Fibroblast of the conjunctiva (primary cell): ENCODE data around the gene SUV39H2.
"Not testable (repeated sequence)": the region's sequence is repeated elsewhere in the genome, so short reads cannot be mapped to it uniquely, and the experiment has no call there.

Source experiments
- DNase-seq: peaks from one replicate; pipeline ENCODE4 v3.0.0-alpha.2; 2010; ENCODE audit warnings: low read depth

SUV39H2 gene

DNA sequence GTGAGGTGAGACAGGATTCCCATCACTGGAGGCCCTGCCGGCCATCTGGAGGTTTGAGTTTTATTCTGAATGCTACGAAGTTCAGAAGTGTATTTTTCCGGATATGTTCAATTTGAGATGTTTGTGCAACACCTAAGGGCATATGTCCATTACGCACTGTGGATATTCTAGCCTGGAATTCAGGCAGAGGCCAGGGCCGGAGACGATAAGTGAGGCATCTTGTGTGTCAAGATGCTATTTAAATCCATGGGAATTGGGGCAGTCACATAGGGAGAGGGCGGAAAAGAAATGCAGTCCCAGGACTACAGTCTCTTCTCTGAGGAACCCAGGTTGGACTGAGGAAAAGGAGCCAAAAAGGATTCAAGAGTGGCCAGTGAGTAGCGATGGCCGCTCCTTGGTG lies 1.9 kb upstream of the SUV39H2 start:
- no peak for DNase-seq

DNA sequence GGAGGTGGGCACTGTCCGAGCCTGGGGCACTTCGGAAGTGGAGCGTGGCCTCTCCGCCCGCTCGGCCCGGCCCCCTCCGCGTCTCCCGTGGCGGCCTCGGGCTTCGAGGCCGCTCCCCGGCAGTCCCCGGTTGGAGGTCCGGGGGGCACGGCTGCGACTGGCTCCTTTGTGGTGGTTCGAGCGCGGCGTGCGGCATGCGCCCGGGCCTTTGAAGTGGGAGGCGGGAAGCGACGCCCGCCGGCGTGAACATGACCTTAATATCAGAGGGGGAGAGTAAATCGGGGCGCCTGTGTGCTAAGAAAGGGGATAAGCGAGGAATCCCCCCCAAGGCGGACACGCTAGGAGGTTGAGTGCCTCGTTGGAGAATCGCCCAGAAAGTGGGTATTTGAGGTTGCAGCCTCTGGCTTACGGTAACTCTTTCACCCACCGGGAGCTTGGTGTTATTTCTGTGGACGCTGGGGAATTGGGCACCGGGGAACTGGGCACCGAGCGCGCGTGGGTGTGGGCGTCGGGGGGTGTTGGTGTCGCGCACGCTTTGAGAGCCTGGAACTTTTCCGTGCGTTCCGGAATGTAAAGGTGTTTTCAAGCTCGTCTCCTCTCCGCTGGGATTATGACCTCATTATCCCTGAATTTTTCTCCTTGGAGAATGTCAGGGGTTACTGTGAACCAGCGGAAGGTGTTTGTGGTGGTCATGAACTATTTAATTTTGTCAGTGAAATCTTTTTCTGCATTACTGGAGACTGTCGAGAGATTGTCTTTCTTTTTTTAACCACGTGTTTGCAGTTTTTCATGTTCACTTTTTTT lies 660 bp downstream of the SUV39H2 start:
- no peak for DNase-seq

DNA sequence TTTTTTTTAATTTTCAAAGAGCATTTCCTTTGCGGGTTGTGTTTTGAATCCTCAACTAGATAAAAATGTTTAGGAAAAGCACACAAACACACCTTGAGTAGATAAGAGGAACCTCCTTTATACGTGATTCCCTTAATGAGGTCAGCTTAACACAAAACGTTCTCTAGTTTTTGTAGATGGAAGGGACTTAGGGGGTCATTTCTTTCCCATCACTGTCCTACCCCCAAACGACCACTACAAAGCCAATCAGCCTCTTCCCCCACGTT lies 1.2 kb downstream of the SUV39H2 start:
- no peak for DNase-seq

DNA sequence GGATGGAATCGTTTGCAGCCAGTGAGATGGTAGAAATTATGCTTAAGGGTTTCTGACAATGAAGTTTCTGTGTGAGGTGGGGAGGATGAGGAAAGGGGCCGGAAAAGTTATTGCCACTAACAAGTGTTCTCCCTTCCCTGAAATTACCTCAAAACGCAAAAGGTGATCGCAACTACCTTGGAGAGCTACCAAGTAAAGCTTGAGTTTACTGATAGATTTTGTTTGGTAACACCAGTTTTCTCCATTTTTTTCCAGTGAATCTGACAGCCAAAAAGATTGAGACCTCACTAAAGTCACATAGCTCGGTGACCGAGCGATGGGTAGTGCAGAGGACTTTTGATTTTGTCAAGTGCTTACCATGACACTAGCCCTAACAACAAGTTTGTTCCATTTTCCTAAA lies 1.6 kb downstream of the SUV39H2 start:
- no peak for DNase-seq

DNA sequence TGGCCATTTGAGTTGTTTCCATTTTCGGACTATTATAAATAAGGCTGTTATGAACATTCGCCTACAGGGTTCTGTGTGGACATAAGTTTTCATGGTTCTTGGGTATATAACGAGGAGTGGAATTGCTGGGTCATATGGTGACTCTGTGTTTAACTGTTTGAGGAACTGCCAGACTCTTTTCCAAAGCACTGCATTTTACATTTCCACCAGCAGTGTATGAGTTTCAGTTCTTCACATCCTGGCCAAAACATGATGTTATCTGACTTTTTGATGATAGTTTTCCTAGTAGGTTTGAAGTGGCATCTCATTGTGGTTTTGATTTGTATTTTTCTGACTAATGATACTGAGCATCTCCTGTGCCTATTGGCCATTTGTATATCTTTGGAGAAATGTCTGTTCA lies 5.4 kb downstream of the SUV39H2 start:
- DNase-seq: no peak

DNA sequence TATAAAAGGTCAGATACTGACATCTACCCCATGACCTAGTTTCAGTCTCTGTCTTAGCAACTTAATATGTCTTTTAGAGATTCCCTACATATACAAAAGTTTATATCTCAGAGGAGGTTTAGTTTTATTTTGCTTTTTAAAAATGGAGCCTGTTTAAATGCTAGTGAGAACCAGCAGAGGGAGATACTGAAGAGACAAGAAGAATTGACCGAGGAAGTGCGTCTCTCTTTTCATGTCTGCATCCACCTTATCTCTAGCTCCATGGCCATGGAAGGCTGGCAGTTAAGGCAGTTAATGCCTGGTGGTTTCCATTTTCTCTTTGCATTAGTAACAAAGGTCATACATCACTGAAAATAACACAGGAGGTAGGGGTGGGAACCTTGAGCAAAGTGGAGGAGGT lies 10.7 kb downstream of the SUV39H2 start:
- DNase-seq: no peak

DNA sequence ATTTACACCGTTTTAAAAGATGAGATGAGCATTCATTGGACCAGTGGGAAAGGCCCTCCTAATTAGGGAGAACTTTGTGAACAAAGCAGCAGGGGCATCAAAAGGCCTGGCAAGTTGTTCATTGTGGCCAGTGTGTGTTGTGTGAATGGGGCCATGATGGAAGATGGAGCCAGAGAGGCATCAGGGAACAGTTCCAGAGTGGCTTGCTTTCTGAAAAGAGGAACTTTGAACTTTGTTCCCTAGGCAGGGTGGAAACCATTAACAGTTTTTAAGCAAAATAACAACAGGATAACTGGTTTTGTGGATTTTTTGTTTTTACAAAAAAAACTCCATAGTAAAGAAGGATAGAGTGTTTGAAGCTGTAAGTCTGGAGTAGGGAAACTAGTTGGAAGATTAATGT lies 12.5 kb downstream of the SUV39H2 start:
- DNase-seq: no peak

DNA sequence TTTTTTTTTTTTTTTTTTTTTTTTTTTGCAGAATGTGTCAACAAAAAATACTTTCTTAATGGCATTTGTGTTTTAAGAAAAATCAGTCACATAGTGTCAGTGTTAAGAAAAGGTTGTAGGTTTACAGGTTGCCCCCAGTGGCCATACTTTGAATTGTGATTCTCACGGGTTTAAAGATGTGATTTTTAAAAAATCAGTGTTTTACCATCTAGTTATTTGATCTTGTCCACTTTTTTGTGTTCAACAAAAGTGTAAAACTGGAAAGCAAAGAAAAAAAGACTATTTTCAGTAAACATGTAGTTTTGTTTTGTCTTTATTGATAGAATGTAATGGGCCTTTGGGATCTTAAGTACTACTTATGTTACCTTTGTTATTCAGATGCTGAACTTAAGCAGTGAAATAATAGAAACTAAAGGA lies 25.7 kb downstream of the SUV39H2 start:
- DNase-seq: peak; percentile 8

DNA sequence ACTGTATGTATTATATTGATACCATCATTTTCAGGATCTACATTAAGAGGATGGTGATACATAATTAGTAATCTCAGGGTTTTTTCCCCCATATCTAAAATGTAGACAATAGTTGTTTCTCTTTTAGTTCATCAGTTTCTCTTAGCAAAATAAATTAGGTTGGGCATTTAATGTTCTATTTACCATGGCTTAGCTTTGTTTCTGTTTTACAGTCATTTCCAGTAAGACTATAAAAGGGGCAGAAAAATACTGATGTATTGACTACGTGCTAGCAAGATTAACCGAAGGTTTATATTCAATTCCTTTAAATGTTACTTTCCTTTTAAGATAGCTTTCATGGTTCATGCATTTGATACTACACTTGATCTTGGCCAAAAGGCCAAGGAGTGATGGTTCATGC lies 26.2 kb downstream of the SUV39H2 start:
- DNase-seq: no peak

DNA sequence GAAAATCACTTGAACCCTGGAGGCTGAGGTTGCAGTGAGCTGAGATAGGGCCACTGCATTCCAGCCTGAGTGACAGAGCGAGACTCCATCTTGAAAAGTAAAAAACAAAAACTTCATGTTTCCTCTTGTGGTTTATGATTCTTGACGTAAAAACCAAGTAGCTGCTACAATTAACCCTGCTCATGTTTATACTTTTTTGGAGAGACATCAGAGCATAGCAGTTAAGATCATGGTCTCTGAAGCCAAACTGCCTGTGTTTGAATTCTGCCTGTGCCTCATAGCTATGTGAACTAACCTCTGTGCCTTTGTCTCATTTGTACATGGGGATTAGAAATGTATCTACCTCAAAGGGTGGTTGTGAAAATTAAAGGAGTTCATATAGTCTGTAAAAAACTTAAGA lies 27.2 kb downstream of the SUV39H2 start:
- DNase-seq: no peak

DNA sequence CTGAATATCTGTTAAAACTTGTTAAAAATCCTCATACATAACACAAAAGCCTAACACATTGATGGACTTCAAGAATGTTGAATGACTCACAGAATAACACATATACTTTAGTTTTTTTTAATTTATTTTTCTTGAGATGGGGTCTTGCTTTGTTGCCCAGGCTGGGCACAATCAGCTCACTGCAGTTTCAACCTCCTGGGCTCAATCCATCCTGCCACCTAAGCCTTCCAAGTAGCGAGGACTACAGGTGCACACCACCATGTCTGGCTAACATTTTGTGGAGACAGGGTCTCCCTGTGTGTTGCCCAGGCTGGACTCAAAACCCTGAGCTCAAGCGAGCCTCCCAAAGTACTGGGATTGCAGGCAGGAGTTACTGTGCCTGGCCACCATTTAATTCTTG lies 28.1 kb downstream of the SUV39H2 start:
- no peak for DNase-seq

DNA sequence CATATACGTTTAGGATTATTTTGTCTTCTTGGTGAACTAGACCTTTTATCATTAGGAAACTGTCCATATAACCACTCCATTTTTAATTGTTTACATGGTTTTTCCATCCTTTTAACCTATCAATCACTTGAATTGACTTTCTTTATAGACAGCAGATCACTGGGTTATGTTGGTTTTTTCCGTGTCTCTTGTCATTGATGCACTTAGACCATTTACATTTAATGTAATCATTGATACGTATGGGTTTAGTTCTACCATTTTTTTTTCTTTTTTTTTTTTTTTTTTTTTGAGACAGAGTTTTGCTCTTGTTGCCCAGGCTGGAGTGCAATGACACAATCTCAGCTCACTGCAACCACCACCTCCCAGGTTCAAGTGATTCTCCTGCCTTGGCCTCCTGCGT lies 28.9 kb downstream of the SUV39H2 start:
- not testable (repeated sequence) for DNase-seq

DNA sequence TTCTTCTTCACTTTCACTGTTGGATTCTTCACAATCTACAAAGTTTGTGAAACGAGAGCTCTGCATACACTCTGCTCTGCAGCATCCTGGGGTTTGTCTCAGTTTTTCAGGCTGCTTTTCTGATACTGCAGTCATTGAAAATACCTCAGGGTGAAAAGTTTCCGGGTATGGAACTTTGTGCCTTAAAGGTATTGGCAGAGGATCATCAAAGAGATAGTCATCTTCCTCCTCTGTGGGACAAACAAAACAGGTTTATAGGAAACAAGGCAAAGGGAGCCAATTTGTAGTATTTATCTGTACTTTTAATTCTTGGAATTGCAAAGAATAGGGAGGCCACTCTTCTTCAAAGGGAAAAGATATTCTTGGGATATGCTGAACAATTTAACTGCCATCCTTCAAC lies 30.4 kb downstream of the SUV39H2 start:
- DNase-seq: no peak

DNA sequence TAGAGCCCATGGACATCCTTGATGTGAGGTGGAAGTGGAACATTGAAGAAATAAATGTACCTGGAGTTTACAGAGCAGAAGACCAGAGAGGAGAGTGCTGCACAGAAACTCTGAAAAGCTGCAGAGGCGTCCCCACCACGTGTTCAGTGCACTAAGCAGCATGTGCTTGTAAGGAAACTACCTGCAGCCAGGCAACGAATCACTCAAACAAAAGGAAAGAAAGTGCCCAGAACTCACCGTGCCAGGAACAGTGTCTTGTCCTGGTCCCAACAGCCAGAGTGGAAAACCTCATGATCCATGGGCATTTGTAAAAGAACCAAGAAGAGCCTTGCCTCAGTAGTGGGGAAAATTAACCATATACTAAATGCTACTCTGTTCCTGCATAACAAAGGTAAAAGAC lies 32.3 kb downstream of the SUV39H2 start:
- DNase-seq: no peak

DNA sequence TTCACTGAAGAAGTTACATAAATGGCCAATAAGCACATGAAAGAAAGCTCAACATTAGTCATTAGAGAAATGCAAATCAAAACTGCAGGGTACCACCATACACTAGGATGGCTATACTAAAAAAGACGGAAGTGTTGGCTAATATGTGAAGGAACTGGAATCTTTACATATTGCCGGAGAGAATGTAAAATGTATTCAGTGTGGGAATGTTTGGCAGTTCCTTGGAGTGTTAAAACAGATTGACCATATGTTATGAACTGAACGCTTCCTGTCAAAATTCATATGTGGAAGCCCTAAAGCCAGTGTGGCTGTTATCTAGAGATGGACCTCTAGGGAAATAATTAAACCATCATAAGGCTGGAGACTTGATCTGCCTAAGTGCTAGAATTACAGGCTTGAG lies 33.1 kb downstream of the SUV39H2 start:
- no peak for DNase-seq

DNA sequence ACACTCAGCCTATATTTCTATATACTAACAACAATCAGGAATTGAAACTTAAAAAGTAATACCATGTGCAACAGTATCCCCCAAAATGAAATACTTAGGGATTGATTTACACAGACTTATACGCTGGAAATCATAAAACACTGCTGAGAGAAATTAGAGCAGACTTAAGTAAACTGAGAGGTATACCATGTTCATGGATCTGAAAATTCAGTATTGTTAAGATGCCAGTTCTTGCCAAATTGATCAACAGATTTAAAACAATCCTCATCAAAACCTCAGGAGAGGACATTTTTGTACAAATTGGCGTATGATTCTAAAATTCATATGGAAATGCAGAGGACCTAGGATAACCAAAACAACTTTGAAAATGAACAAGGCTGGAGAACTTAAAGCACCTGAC lies 37.9 kb downstream of the SUV39H2 start:
- DNase-seq: no peak

DNA sequence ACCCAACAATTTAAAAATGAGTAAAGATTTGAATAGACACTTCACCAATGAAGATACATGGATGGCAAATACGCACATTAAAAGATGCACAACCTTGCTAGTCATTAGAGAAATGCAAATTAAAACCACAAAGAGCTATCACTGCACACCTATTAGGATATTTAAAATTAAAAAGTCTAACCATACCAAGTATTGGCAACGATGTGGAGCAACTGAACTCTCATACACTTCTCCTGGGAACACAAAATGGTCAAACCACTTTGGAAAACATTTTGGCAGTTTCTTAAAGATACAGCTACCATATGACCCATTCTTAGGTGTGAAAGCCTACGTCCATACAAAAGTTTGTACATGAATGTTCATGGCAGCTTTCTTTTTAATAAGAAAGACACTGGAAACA lies 39.2 kb downstream of the SUV39H2 start:
- DNase-seq: no peak

DNA sequence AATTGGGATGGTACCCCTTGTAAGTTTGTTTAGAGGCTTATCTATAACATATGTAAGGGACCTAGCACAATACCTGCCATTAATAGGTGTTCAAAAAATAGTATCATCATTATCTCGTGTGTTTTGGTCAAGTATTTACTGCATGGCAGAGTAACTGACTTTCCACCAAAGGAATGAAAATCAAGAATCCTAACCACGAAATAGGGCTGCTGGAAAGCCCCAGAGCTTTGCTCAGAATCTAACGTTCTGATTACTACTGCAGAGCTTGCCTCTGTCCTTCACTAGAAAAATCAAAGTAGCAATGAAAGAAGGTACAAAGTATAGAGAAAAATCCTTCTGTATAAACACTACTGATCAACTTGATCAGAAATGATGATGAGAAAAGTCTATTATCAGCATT lies 40.3 kb downstream of the SUV39H2 start:
- no peak for DNase-seq

DNA sequence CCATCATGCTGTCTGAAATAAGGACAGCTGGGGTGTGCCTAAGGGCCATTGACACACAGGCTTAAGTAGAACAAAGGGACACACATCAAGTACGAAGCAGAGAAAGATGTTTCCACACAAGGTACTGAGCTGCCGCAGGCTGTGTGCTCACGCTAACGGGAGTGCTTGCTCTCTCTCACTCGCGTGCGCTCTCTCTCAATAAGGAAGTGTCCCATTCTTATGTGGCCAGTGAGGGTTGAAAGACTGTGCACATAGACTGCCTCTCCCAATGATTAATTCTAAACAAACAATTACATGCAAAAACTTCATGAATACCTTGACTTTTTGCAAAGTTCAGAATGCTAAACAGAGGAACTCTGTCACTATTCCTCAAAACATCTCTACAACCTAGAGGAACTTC lies 45.3 kb downstream of the SUV39H2 start:
- DNase-seq: no peak

DNA sequence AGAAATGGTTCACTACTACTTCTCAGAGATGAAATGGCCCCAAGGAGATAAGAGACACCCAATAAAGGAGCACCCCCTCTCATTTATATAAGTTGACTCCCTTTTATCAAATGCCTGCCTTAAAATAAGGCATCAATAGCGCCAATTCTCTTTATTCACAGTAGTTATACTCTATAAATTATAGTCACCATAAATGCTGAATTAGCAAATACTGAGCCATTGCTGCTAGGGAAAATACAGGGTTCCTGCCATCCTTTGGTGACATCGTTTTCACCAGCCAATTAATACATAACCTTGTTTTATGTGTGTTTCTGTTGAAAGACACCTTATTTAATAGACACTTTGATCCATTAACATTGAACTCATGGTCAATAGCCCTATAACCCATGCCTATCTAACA lies 46.6 kb downstream of the SUV39H2 start:
- no peak for DNase-seq

DNA sequence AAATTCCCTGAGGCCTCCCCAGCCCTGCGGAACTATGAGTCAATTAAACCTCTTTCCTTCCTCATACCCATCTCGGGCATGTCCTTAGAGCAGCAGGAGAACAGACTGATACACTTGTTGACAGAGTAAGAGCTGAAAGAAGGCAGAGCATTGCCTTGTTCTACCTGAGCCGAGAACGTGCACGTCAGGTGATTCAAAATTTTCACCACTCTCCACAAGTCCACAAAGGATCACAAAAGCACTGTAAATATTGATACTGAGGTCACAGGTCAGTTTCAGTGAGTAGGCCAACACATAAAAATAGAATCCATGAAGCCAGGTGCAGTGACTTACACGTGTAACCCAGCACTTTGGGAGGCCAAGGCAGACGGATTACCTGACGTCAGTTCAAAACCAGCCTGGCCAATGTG lies 47.4 kb downstream of the SUV39H2 start:
- no peak for DNase-seq

DNA sequence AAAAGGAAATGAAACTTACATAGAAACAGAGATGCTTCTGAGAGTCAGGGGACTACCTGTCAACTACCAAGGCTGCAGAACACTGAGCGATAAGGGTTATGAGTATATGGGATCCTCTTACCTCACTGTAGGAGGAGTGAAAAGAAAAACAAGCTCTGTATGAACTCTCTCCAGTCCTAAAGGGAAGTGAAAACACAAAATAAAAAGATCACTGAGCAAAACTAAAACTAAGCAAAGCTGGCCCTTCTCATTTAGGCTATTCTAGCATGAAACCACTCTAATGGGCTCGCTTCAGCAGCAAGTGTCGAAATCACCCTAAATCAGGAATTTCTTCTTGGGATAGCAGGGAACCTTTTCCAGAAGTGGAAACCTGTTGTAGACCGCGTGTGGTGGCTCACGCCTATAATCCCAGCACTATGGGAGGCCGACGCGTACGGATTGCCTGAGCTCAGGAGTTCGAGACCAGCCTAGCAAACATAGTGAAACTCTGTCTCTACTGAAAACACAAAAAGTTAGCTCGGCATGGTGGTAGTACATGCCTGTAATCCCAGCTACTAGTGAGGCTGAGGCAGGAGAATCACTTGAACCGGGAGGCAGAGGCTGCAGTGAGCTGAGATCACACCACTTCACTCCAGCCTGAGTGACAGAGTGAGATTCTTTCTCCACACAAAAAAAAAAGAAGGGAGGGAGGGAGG lies 48.2 kb downstream of the SUV39H2 start:
- DNase-seq: no peak

DNA sequence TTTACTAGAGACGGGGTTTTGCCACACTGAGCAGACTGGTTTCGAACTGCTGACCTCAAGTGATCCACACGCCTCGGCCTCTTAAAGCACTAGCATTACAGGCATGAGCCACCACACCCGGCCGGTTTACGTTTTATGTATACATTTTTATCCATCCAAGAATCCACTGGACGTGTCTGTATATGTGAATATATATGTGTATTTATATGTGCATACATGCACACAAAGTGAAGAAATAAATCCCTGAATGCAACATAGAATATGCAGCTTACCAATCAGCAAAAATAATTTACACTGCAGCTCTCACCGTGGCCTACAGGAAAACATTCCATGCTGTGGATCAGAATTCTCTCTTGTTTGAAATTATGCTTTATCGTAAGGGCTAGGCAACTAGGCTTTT lies 51.9 kb downstream of the SUV39H2 start:
- no peak for DNase-seq

DNA sequence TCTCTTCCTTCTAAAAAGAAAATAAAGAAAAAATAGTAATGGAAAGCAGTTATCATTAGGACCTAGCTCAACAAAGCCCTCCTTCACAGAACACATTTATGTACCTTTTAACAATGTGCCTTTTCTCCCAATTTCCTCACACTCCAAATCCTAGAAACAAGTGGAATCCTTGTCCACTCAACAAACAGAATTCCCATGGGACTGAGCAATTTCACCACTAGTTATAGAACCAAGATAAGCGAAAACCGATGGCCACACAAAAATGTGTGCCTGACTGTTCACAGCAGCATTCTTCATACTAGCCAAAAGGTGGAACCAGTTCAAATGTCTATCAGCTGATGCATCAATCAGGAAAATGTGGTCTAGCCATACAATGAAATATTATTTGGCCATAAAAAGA lies 57.9 kb downstream of the SUV39H2 start:
- no peak for DNase-seq
